Natural killer cell (primary cell): ENCODE data around the gene FARP1. TPM values are rescaled to one million over a fixed set of nuclear protein-coding genes. Genes with fewer than 3 reads are reported as not detected.

Experiments
- ATAC-seq, 3 donors: fragments of 150-1000 bp in 2 of 3; fragments of 200-7000 bp in 1 of 3; cut with Tn5 transposase; 1 replicate in 1 of 3; 2 replicates in 2 of 3; pipeline ENCODE4 v1.10.0; 2021; ENCODE audit warnings: mild to moderate bottlenecking in 2 of 3, moderate library complexity in 2 of 3
- DNase-seq, 2 donors: peaks; one replicate each; pipeline versions ENCODE4 v3.0.0 to v3.0.0-alpha.2; 2013 to 2021; ENCODE audit warnings: mixed read lengths in 1 of 2
- H3K27ac ChIP-seq: one replicate; pipeline ENCODE4 v1.5.1; 2013; ENCODE audit warnings: mild to moderate bottlenecking, low read length
- H3K27me3 ChIP-seq: one replicate; pipeline ENCODE4 v1.6.1; 2013; ENCODE audit warnings: low read length; ENCODE audit not compliant: control insufficient read depth, insufficient read depth
- H3K36me3 ChIP-seq: one replicate; pipeline ENCODE4 v1.6.1; 2013; ENCODE audit warnings: low read length; ENCODE audit not compliant: control insufficient read depth, insufficient read depth
- H3K4me1 ChIP-seq: one replicate; pipeline ENCODE4 v1.6.1; 2013; ENCODE audit warnings: low read length; ENCODE audit not compliant: control insufficient read depth, insufficient read depth
- H3K4me3 ChIP-seq: one replicate; pipeline ENCODE4 v1.5.1; 2013; ENCODE audit warnings: low read length
- H3K9me3 ChIP-seq: one replicate; pipeline ENCODE4 v1.6.1; 2013; ENCODE audit warnings: low read length; ENCODE audit not compliant: control insufficient read depth, insufficient read depth
- H3K27ac Mint-ChIP-seq, 2 donors: one replicate each; pipeline ENCODE4 v1.8.0; 2022; ENCODE audit warnings: mild to moderate bottlenecking in 2 of 2, mixed read lengths in 2 of 2, moderate library complexity in 1 of 2
- H3K27me3 Mint-ChIP-seq, 2 donors: one replicate each; pipeline ENCODE4 v1.8.0; 2022; ENCODE audit warnings: low read depth in 2 of 2, mixed read lengths in 2 of 2
- H3K36me3 Mint-ChIP-seq: one replicate; pipeline ENCODE4 v1.8.0; 2022; ENCODE audit warnings: mixed read lengths
- H3K4me1 Mint-ChIP-seq, 2 donors: one replicate each; pipeline ENCODE4 v1.8.0; 2022; ENCODE audit warnings: mixed read lengths in 2 of 2
- H3K4me3 Mint-ChIP-seq: one replicate; pipeline ENCODE4 v1.8.0; 2022; ENCODE audit warnings: mild to moderate bottlenecking, moderate library complexity, mixed read lengths
- H3K9me3 Mint-ChIP-seq, 2 donors: one replicate each; pipeline ENCODE4 v1.8.0; 2022; ENCODE audit warnings: mixed read lengths in 2 of 2
- WGBS: methylation state at CpG from one replicate; pipeline ENCODE4 v1.1.7; 2013; ENCODE audit warnings: missing lambda C conversion rate; ENCODE audit not compliant: insufficient coverage; 5-methylcytosine and 5-hydroxymethylcytosine counted together
- intact Hi-C: fragments of 100-400 bp; cut with micrococcal nuclease; formaldehyde crosslinking; loops from one replicate; pipeline ENCODE4 v1.14.2; 2022
- total RNA-seq, 4 donors: library from RNA; stranded (reverse); fragments of 120-200 nt in 1 of 4; gene quantifications; one replicate each; pipeline versions ENCODE4 v1.2.3 to v1.2.4, GENCODE V29; 2013 to 2022
- TF ChIP-seq, protein P1 (sequence below): fragments of 200-600 bp; IDR thresholded peaks from one replicate; pipeline ENCODE4 v1.8.0; 2022; ENCODE audit warnings: antibody characterized with exemption

FARP1 gene
- total RNA-seq, 3 donors from 2014 or later (not counting 1 experiment from before 2014, with no cell fraction given), result 0.71 to 1.2 (median 1.1) TPM

DNA sequence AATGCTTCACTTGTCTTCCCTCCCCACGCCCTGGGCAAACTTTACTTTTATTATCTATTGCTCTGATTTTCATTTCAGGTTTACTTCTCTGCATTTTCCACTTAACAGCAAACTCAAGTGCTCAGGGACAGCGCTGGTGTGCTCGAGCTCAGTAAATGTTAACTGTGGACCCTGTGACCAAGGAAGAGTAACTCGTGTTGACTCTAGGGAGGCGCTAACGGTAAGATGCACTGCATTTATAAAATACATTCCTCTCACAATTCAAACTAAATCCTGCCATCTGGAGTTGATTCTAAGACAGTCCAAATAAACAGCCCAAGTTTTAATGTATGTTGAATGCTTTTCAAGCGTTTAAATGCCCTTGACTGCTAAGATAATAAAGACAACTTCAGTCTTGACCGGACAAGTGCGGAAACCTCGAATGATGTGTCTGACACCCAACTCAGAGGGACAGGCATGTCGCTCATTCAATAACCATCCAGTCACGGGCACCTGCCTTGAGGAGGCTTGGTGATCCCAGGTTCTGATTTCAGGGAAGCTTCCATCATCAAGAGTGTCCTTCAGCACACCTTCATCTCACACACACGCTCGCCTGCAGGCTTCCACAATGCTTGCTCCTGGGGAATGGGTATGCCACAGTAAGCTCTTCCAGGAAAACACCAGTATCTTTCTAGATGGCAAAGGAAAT, 340.9 kb downstream of the FARP1 start:
- intact Hi-C loops, result no loop called here
- H3K4me3 Mint-ChIP-seq, result no peak overlapping the region
- H3K36me3 ChIP-seq, result no peaks in the 10 kb centered on the region
- H3K36me3 Mint-ChIP-seq, result no peaks in the 10 kb centered on the region
- TF ChIP-seq, protein P1, sequence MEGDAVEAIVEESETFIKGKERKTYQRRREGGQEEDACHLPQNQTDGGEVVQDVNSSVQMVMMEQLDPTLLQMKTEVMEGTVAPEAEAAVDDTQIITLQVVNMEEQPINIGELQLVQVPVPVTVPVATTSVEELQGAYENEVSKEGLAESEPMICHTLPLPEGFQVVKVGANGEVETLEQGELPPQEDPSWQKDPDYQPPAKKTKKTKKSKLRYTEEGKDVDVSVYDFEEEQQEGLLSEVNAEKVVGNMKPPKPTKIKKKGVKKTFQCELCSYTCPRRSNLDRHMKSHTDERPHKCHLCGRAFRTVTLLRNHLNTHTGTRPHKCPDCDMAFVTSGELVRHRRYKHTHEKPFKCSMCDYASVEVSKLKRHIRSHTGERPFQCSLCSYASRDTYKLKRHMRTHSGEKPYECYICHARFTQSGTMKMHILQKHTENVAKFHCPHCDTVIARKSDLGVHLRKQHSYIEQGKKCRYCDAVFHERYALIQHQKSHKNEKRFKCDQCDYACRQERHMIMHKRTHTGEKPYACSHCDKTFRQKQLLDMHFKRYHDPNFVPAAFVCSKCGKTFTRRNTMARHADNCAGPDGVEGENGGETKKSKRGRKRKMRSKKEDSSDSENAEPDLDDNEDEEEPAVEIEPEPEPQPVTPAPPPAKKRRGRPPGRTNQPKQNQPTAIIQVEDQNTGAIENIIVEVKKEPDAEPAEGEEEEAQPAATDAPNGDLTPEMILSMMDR, result no peak
- H3K27ac ChIP-seq, result no peak overlapping the region
- ATAC-seq (no peak), DNase-seq (no peak)
- WGBS, result 95% methylated on average over 14 of the region's 14 CpGs
- no peaks in the 10 kb centered on the region for H3K27me3 ChIP-seq
- peaks cover 43 to 54% of the 10 kb centered on the region in 2 donors for H3K4me1 Mint-ChIP-seq
- no peaks in the 10 kb centered on the region for H3K27me3 Mint-ChIP-seq
- no peak overlapping the region for H3K4me3 ChIP-seq
- no peaks in the 10 kb centered on the region for H3K9me3 Mint-ChIP-seq
- peak overlapping the region in 1 of 2 donors; percentile 47 for H3K27ac Mint-ChIP-seq
- H3K4me1 ChIP-seq, result peaks cover 36% of the 10 kb centered on the region
- no peaks in the 10 kb centered on the region for H3K9me3 ChIP-seq

DNA sequence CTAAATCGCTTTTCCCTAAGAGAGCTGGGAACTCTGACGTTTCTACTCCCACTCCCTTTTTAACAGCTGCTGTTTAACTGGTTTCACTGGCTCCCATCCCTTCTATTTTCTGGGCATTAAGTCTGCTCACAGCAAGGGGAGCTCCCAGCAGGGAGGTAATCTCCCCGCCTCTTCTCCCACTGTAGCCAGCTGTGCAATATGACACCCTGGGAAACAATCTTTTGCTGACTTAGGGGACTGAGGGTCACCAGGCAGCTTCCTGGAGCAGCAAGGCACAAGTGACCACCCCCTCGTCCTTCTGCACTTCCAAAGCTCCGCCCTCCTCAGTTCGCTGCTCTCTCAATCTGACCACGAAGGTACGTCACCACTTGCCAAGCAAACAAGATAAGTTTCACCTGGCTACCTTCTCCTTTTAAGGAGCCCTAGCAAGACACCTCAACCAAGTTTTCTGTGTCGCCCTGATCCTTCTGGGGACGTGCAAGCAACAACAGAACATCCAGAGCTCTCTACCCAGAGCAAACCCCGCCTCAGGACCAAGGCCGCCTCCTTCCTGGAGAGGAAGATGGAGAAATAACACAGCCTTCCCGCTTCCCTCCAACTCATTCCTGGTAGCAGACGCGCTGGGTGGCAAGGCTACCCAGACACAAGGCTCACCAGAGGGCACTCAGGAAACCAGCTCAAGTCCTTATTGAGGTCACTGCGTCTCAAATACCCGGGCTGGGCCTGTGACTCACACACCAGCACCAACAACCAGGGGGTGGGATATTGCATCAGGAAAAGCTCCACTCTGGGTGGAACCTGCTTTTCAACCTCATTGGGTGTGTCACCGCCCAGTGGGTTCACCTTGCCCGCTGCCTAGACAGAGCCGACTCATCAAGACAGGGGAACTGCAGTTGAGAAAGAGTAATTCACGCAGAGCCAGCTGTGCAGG, 341.7 kb downstream of the FARP1 start:
- Mint-ChIP-seq H3K4me3 (no peak overlapping the region), H3K9me3 (no peaks in the 10 kb centered on the region), H3K4me1 (peaks cover 41 to 54% of the 10 kb centered on the region in 2 donors), H3K27me3 (no peaks in the 10 kb centered on the region), H3K36me3 (no peaks in the 10 kb centered on the region), H3K27ac (peak overlapping the region; percentile 53 to 71)
- WGBS, result 72% methylated on average over 21 of the region's 21 CpGs
- H3K27me3 ChIP-seq, result no peaks in the 10 kb centered on the region
- TF ChIP-seq, protein P1, result no peak
- ATAC-seq (peak; percentile 66 to 71 (median 70)), DNase-seq (peak in 1 of 2 donors; percentile 76)
- no peaks in the 10 kb centered on the region for H3K36me3 ChIP-seq
- intact Hi-C loops, result no loop called here
- peaks cover 33% of the 10 kb centered on the region for H3K4me1 ChIP-seq
- H3K9me3 ChIP-seq, result no peaks in the 10 kb centered on the region
- no peak overlapping the region for H3K4me3 ChIP-seq
- H3K27ac ChIP-seq, result peak overlapping the region; percentile 12

DNA sequence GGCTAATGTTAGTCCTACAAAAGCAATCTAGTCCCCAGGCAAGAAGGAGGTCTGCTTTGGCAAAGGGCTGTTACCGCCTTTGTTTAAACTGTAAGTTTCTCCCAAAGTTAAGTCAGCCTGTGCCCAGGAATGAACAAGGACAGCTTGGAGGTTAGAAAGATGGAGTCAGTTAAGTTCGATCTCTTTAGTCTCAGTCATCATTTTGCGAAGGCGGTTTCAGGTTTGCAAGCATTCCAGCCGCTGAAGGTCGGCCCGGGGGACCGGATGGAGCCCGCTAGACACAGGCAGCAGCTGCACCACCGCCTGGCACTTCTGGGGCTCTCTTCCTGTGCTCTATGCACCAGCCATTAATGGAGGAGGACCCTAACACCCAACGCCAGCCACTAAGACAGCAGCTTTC, 342.7 kb downstream of the FARP1 start:
- H3K9me3 ChIP-seq, result no peaks in the 10 kb centered on the region
- no peak overlapping the region for H3K27ac ChIP-seq
- peaks cover 35% of the 10 kb centered on the region for H3K4me1 ChIP-seq
- Mint-ChIP-seq H3K27me3 (no peaks in the 10 kb centered on the region), H3K36me3 (no peaks in the 10 kb centered on the region), H3K9me3 (no peaks in the 10 kb centered on the region), H3K4me3 (no peak overlapping the region), H3K4me1 (peaks cover 44 to 61% of the 10 kb centered on the region in 2 donors), H3K27ac (peak overlapping the region in 1 of 2 donors; percentile 53)
- intact Hi-C loops, result no loop called here
- TF ChIP-seq, protein P1, result no peak
- no peak overlapping the region for H3K4me3 ChIP-seq
- ATAC-seq, result no peak
- H3K36me3 ChIP-seq, result no peaks in the 10 kb centered on the region
- H3K27me3 ChIP-seq, result no peaks in the 10 kb centered on the region
- WGBS, result 95% methylated on average over 11 of the region's 11 CpGs
- no peak for DNase-seq
